Naive thymus-derived CD4-positive, alpha-beta T cell (primary cell): ENCODE measurements around the gene AR. TPM values are rescaled to one million over a fixed set of nuclear protein-coding genes. Genes with fewer than 3 reads are reported as not detected.

Experiments
- ATAC-seq: fragments of 150-1000 bp; cut with Tn5 transposase; 2 replicates; pipeline ENCODE4 v1.10.0; 2021; ENCODE audit warnings: mild to moderate bottlenecking, moderate library complexity
- CTCF ChIA-PET: fragments of 350-600 bp; sonication (Branson Sonifier 250); formaldehyde crosslinking; loops from one replicate; lab custom pipeline; 2021; ENCODE audit warnings: antibody characterized with exemption; lab: Charles Lee
- POLR2A ChIA-PET: fragments of 350-600 bp; sonication (Branson Sonifier 250); formaldehyde crosslinking; loops from one replicate; lab custom pipeline; 2021; ENCODE audit warnings: antibody characterized with exemption, inconsistent platforms; lab: Charles Lee
- DNase-seq, 9 donors: peaks; one replicate each; pipeline versions ENCODE4 v3.0.0 to v3.0.0-alpha.2; 2020 to 2022; ENCODE audit warnings: mixed read lengths in 1 of 9
- H3K27ac ChIP-seq: one replicate; pipeline ENCODE4 v1.7.0; 2013; ENCODE audit warnings: mild to moderate bottlenecking, low read depth, low read length, moderate library complexity
- H3K27me3 ChIP-seq, 2 donors: one replicate each; pipeline ENCODE4 v1.7.0; 2013; ENCODE audit warnings: low read length in 2 of 2, mild to moderate bottlenecking in 2 of 2, moderate library complexity in 2 of 2; ENCODE audit not compliant: control insufficient read depth in 2 of 2, insufficient read depth in 2 of 2
- H3K36me3 ChIP-seq, 3 experiments: 1 replicate in 2 of 3; 2 replicates in 1 of 3; pipeline ENCODE4 v1.7.0; 2013; ENCODE audit warnings: low read length in 3 of 3, mild to moderate bottlenecking in 3 of 3, moderate library complexity in 1 of 3; ENCODE audit not compliant: insufficient read depth in 3 of 3, control insufficient read depth in 2 of 3
- H3K4me1 ChIP-seq, 2 donors: one replicate each; pipeline ENCODE4 v1.7.0; 2013; ENCODE audit warnings: low read length in 2 of 2, mild to moderate bottlenecking in 2 of 2, moderate library complexity in 1 of 2; ENCODE audit not compliant: control insufficient read depth in 2 of 2, insufficient read depth in 2 of 2
- H3K4me3 ChIP-seq: 2 replicates; pipeline ENCODE4 v1.7.0; 2013; ENCODE audit warnings: mild to moderate bottlenecking, low read length
- H3K9me3 ChIP-seq, 3 experiments: 1 replicate in 2 of 3; 2 replicates in 1 of 3; pipeline ENCODE4 v1.7.0; 2013; ENCODE audit warnings: low read length in 3 of 3; ENCODE audit not compliant: control insufficient read depth in 2 of 3
- H3K27ac Mint-ChIP-seq, 9 donors: one replicate each; pipeline ENCODE4 v1.8.0; 2020 to 2022; ENCODE audit warnings: mixed read lengths in 9 of 9, mild to moderate bottlenecking in 8 of 9, moderate library complexity in 5 of 9, inconsistent platforms in 2 of 9
- H3K27me3 Mint-ChIP-seq, 5 donors: one replicate each; pipeline ENCODE4 v1.8.0; 2021 to 2022; ENCODE audit warnings: mixed read lengths in 5 of 5, mild to moderate bottlenecking in 1 of 5
- H3K36me3 Mint-ChIP-seq, 5 donors: one replicate each; pipeline ENCODE4 v1.8.0; 2020 to 2022; ENCODE audit warnings: mixed read lengths in 5 of 5, mild to moderate bottlenecking in 3 of 5, inconsistent platforms in 1 of 5
- H3K4me1 Mint-ChIP-seq, 7 donors: one replicate each; pipeline ENCODE4 v1.8.0; 2020 to 2022; ENCODE audit warnings: mixed read lengths in 7 of 7, mild to moderate bottlenecking in 3 of 7, inconsistent platforms in 1 of 7
- H3K4me3 Mint-ChIP-seq, 10 donors: one replicate each; pipeline ENCODE4 v1.8.0; 2020 to 2022; ENCODE audit warnings: mild to moderate bottlenecking in 10 of 10, mixed read lengths in 10 of 10, moderate library complexity in 6 of 10, inconsistent platforms in 2 of 10
- H3K9me3 Mint-ChIP-seq, 11 donors: one replicate each; pipeline ENCODE4 v1.8.0; 2020 to 2022; ENCODE audit warnings: mixed read lengths in 11 of 11, mild to moderate bottlenecking in 4 of 11, inconsistent platforms in 1 of 11, moderate library complexity in 1 of 11
- intact Hi-C, 2 donors: fragments of 100-400 bp; cut with micrococcal nuclease; formaldehyde crosslinking; loops; one replicate each; pipeline ENCODE4 v1.15.1; 2023
- polyA plus RNA-seq, 2 donors: library from polyadenylated mRNA; unstranded; fragments of 300-500 nt; fragmentation: Illumina TruSeq; gene quantifications; one replicate each; pipeline ENCODE4 v1.2.3, GENCODE V29; 2021
- total RNA-seq, 6 experiments: library from RNA in 5 of 6; stranded (reverse) in 5 of 6; gene quantifications; 1 replicate in 5 of 6; 2 replicates in 1 of 6; pipeline ENCODE4 v1.2.3 and lab custom pipeline; 2021 to 2026

The AR gene
- total and polyA plus RNA-seq, 7 experiments from 2014 or later: 0.03 to 0.39 (median 0.15) TPM; not detected in 4

- no peaks in the 10 kb centered on the region for H3K36me3 Mint-ChIP-seq
- no peak overlapping the region for H3K27ac Mint-ChIP-seq
- no peaks in the 10 kb centered on the region for H3K9me3 ChIP-seq
- H3K27me3 ChIP-seq: no peaks in the 10 kb centered on the region
- DNase-seq (no peak), ATAC-seq (no peak)
- no peak overlapping the region for H3K4me3 ChIP-seq
- no peaks in the 10 kb centered on the region for H3K27me3 Mint-ChIP-seq
- intact Hi-C loops: no loop called here
- H3K4me1 ChIP-seq: no peaks in the 10 kb centered on the region
- H3K36me3 ChIP-seq: no peaks in the 10 kb centered on the region
- peaks cover 0 to 2% (median 0%) of the 10 kb centered on the region in 7 donors for H3K4me1 Mint-ChIP-seq
- CTCF ChIA-PET: no interaction called here
- H3K4me3 Mint-ChIP-seq: no peak overlapping the region
- POLR2A ChIA-PET: no interaction called here
- H3K9me3 Mint-ChIP-seq: peaks cover 0 to 1% (median 0%) of the 10 kb centered on the region in 11 donors
- no peak overlapping the region for H3K27ac ChIP-seq
Measured at GRCh38 chrX:67692246-67692645, 148.4 kb downstream of the AR start.

GRCh38 chrX:67693928-67694327 lies 150.1 kb downstream of the AR start:
- CTCF ChIA-PET: no interaction called here
- no peak for DNase-seq
- no peak overlapping the region for H3K4me3 Mint-ChIP-seq
- peaks cover 0 to 2% (median 0%) of the 10 kb centered on the region in 7 donors for H3K4me1 Mint-ChIP-seq
- no peaks in the 10 kb centered on the region for H3K9me3 ChIP-seq
- no peaks in the 10 kb centered on the region for H3K9me3 Mint-ChIP-seq
- H3K27me3 ChIP-seq: no peaks in the 10 kb centered on the region
- H3K4me1 ChIP-seq: no peaks in the 10 kb centered on the region
- no peaks in the 10 kb centered on the region for H3K36me3 ChIP-seq
- no peak overlapping the region for H3K4me3 ChIP-seq
- intact Hi-C loops: no loop called here
- POLR2A ChIA-PET: no interaction called here
- H3K27me3 Mint-ChIP-seq: no peaks in the 10 kb centered on the region
- no peak overlapping the region for H3K27ac Mint-ChIP-seq
- no peaks in the 10 kb centered on the region for H3K36me3 Mint-ChIP-seq
- no peak overlapping the region for H3K27ac ChIP-seq
- ATAC-seq: no peak

GRCh38 chrX:67697452-67697851 lies 153.6 kb downstream of the AR start:
- Histone ChIP-seq H3K4me1 (no peaks in the 10 kb centered on the region), H3K27me3 (no peaks in the 10 kb centered on the region), H3K9me3 (no peaks in the 10 kb centered on the region), H3K4me3 (no peak overlapping the region), H3K27ac (no peak overlapping the region), H3K36me3 (no peaks in the 10 kb centered on the region)
- intact Hi-C loops: no loop called here
- POLR2A ChIA-PET: no interaction called here
- H3K9me3 Mint-ChIP-seq: peaks cover 0 to under 1% (median 0%) of the 10 kb centered on the region in 11 donors
- H3K36me3 Mint-ChIP-seq: no peaks in the 10 kb centered on the region
- DNase-seq (no peak), ATAC-seq (no peak)
- peaks cover 0 to 2% (median 0%) of the 10 kb centered on the region in 7 donors for H3K4me1 Mint-ChIP-seq
- no peaks in the 10 kb centered on the region for H3K27me3 Mint-ChIP-seq
- CTCF ChIA-PET: no interaction called here
- no peak overlapping the region for H3K4me3 Mint-ChIP-seq
- no peak overlapping the region for H3K27ac Mint-ChIP-seq

GRCh38 chrX:67700602-67701001 lies 156.8 kb downstream of the AR start:
- DNase-seq: no peak
- no peak for ATAC-seq
- intact Hi-C loops: no loop called here
- Histone ChIP-seq H3K27ac (no peak overlapping the region), H3K4me3 (no peak overlapping the region), H3K4me1 (no peaks in the 10 kb centered on the region), H3K36me3 (no peaks in the 10 kb centered on the region), H3K9me3 (no peaks in the 10 kb centered on the region), H3K27me3 (no peaks in the 10 kb centered on the region)
- no peak overlapping the region for H3K4me3 Mint-ChIP-seq
- H3K27ac Mint-ChIP-seq: no peak overlapping the region
- H3K9me3 Mint-ChIP-seq: peaks cover 0 to 4% (median 0%) of the 10 kb centered on the region in 11 donors
- H3K4me1 Mint-ChIP-seq: no peaks in the 10 kb centered on the region
- H3K27me3 Mint-ChIP-seq: no peaks in the 10 kb centered on the region
- no peaks in the 10 kb centered on the region for H3K36me3 Mint-ChIP-seq
- ChIA-PET CTCF (no interaction called here), POLR2A (no interaction called here)

DNA sequence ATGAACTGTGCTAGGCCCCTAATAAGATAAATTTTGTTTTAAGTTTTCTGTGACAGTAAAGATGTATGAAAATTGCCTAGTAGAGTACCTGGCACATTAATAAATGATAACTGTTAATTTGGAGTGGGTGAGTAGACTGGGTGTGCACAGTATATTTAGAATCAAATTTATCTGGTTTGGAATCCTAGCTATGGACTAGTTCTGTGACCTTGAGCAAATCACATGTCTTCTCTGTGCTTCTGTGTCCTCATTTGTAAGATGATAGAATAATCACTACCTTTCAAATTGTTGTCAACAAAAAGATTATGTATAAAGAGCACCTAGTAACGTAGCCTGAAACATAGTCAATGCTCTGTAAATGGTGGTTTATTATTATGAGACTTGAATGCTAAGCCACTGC lies 170.2 kb downstream of the AR start:
- no peak for ATAC-seq
- Histone ChIP-seq H3K36me3 (no peaks in the 10 kb centered on the region), H3K4me1 (no peaks in the 10 kb centered on the region), H3K9me3 (no peaks in the 10 kb centered on the region), H3K27me3 (no peaks in the 10 kb centered on the region), H3K27ac (no peak overlapping the region), H3K4me3 (no peak overlapping the region)
- no peak overlapping the region for H3K27ac Mint-ChIP-seq
- H3K4me1 Mint-ChIP-seq: no peaks in the 10 kb centered on the region
- H3K4me3 Mint-ChIP-seq: no peak overlapping the region
- peaks cover 0 to 10% (median 0%) of the 10 kb centered on the region in 11 donors for H3K9me3 Mint-ChIP-seq
- DNase-seq: no peak
- intact Hi-C loops: no loop called here
- H3K27me3 Mint-ChIP-seq: peaks cover 0 to 4% (median 0%) of the 10 kb centered on the region in 5 donors
- POLR2A ChIA-PET: no interaction called here
- H3K36me3 Mint-ChIP-seq: no peaks in the 10 kb centered on the region
- CTCF ChIA-PET: no interaction called here

DNA sequence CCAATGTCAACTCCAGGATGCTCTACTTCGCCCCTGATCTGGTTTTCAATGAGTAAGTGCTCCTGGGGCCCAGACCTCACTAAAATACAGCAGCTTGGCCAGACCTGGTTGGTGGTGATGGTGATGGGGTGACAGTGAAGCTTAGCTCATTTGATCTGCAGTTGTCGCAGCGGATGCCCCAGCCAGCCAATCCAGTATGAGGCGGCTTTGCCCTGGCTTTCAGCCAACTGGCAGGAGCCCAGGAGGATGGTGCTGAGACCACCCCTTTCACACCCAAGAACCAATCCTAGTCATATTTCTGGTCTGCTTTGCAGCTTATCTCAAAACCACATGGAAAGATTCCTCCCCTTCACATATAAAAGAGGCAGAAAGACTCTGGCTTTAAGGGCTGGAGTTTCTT lies 173.8 kb downstream of the AR start:
- ATAC-seq (no peak), DNase-seq (no peak)
- no peak overlapping the region for H3K27ac Mint-ChIP-seq
- Histone ChIP-seq H3K4me1 (no peaks in the 10 kb centered on the region), H3K4me3 (no peak overlapping the region), H3K36me3 (no peaks in the 10 kb centered on the region), H3K9me3 (no peaks in the 10 kb centered on the region), H3K27me3 (no peaks in the 10 kb centered on the region), H3K27ac (no peak overlapping the region)
- CTCF ChIA-PET: no interaction called here
- H3K4me3 Mint-ChIP-seq: no peak overlapping the region
- peaks cover 0 to 15% (median 0%) of the 10 kb centered on the region in 11 donors for H3K9me3 Mint-ChIP-seq
- no peaks in the 10 kb centered on the region for H3K36me3 Mint-ChIP-seq
- peaks cover 0 to 1% (median 0%) of the 10 kb centered on the region in 7 donors for H3K4me1 Mint-ChIP-seq
- POLR2A ChIA-PET: no interaction called here
- peaks cover 0 to 4% (median 0%) of the 10 kb centered on the region in 5 donors for H3K27me3 Mint-ChIP-seq
- intact Hi-C loops: no loop called here

DNA sequence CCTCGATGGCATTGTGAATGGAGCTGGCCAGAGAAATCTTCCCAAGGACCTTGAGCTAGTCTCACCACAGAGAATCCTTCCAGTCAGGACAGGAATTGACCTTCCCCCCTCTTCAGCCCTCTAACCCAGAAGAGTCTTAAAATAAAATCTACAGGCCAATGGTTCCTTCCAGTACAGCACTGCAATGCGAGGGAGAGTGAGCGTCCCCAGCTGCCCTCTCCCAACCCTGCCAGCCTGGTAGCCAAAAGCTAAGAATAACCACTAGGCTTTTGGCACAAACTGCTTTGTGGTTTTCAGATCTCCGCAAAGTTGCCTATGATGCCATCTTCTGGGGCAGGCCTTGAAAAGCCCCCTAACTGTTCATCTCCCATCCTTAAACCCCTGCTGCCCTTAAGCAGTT lies 175.1 kb downstream of the AR start:
- DNase-seq: no peak
- no peaks in the 10 kb centered on the region for H3K9me3 ChIP-seq
- Mint-ChIP-seq H3K36me3 (no peaks in the 10 kb centered on the region), H3K4me3 (no peak overlapping the region), H3K4me1 (peaks cover 0 to 7% (median 0%) of the 10 kb centered on the region in 7 donors), H3K27me3 (peaks cover 0 to 4% (median 0%) of the 10 kb centered on the region in 5 donors), H3K27ac (no peak overlapping the region), H3K9me3 (peaks cover 0 to 15% (median 0%) of the 10 kb centered on the region in 11 donors)
- H3K27ac ChIP-seq: no peak overlapping the region
- intact Hi-C loops: no loop called here
- no peaks in the 10 kb centered on the region for H3K27me3 ChIP-seq
- no peak overlapping the region for H3K4me3 ChIP-seq
- H3K36me3 ChIP-seq: no peaks in the 10 kb centered on the region
- no peaks in the 10 kb centered on the region for H3K4me1 ChIP-seq
- CTCF ChIA-PET: no interaction called here
- POLR2A ChIA-PET: no interaction called here
- no peak for ATAC-seq
